ENCODE data around the gene P2RY6. TPM values are rescaled to one million over a fixed set of nuclear protein-coding genes. Genes with fewer than 3 reads are reported as not detected.

The P2RY6 gene, protein sequence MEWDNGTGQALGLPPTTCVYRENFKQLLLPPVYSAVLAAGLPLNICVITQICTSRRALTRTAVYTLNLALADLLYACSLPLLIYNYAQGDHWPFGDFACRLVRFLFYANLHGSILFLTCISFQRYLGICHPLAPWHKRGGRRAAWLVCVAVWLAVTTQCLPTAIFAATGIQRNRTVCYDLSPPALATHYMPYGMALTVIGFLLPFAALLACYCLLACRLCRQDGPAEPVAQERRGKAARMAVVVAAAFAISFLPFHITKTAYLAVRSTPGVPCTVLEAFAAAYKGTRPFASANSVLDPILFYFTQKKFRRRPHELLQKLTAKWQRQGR
- total RNA-seq = 1 to 10 TPM in 2 of 6 donors, under 1 TPM in 3, not detected in 1; 0.24 to 4.1 (median 0.98) TPM
- polyA plus RNA-seq = under 1 TPM; 0.49 to 0.99 TPM

DNA sequence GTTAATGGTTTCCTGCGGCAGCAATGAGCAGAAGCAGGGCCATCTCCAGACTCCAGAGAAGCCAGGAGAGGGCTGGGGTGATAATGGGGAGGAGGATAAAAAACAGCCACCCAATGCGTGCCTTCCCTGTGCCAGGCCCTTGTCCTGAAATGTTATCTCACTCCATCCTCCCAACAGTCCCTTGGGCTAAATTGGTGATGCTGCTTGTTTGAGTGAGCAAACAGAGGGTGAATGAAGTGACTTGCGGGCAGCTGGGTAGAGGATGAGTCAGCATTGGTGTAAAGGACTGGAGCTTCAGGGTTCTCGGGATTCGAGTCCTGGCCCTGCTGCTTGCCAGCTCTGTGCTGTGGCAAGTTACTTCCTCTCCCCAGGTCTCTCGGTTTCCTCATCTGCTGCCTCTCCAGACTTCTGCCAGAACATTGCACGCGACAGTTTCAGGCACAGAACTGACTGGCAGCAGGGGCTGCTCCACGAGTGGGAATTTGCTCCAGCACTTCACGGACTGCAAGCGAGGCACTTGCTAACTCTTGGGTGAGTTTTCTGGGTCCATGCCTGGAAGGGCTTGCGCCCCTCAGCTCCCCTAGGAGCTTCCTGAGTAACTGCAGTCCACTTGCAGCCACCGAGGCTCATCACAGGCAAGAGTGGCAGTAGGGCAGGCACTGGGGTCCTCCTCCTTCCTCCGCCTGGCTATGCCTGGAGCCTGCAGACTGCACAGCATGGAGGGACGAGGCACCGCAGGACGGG lies at the start of gene P2RY6:
TSS of gene P2RY6 (plus strand) at position 403 of the 744 bp plus-strand sequence. CDS start 24,181 bp downstream, outside the sequence.
- Histone ChIP-seq H3K36me3 (no peaks in the 10 kb centered on the region), H3K9me3 (no peaks in the 10 kb centered on the region), H3K4me1 (no peaks in the 10 kb centered on the region), H3K27ac (no peak within 1 kb of the TSS), H3K27me3 (no peaks in the 10 kb centered on the region), H3K4me3 (no peak within 1 kb of the TSS)
- DNase-seq (no peak), ATAC-seq (peak in 3 of 4 donors; percentile 19 to 64 (median 58)), FAIRE-seq (no peak)
- WGBS, 2 donors = 82 to 92% methylated on average over 17 of the region's 17 CpGs
- intact Hi-C loops (cut with DNase I) = no loop called here
- TF ChIP-seq CTCF (IDR thresholded peaks at IDR 0.05) = no peak

DNA sequence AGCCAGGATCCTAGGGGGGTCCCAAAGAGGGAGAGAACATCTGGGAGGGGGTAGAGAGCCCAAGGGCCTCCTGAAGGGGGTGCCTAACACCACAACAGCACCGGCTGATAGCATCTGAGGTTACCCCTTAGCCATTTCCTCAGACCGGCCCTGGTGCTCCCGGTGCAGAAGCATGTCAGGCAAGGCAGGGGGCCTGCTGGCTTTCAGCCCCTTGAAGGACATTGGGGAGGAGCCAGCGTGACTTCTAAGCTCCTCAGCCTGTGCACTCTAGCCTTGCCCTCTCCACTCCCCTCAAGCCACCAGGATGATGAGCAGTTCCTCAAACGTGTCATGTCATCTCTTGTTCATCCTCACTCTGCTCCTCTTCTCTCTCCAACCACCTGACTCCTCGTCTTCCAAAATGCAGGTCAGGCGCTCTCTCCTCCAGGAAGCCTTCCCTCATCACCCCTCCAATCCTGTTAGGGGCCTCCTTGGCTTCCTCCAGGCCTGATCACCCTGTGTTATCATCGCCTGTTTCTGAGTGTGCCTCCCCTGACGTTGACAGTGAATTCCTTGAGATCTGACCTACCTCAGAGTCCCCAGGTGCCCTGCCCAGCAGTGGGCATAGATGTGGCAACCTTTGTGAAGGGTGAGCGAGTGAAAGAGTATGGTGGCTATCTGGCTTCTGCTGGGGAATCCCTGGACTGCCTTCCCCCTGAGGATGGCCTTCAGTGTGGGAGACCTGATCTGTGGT lies 48.0 kb upstream of the P2RY6 start:
- no peak for ATAC-seq
- 75 to 79% methylated on average over 10 of the region's 10 CpGs for WGBS, 2 donors
- TF ChIP-seq CTCF (IDR thresholded peaks at IDR 0.05) = no peak
- no peaks in the 10 kb centered on the region for H3K36me3 ChIP-seq
- no peak overlapping the region for H3K27ac ChIP-seq
- no peak overlapping the region for H3K4me3 ChIP-seq
- H3K4me1 ChIP-seq = no peaks in the 10 kb centered on the region
- no peak for FAIRE-seq
- H3K9me3 ChIP-seq = no peaks in the 10 kb centered on the region
- H3K27me3 ChIP-seq = no peaks in the 10 kb centered on the region
- no peak for DNase-seq
- intact Hi-C loops (cut with DNase I) = no loop called here

DNA sequence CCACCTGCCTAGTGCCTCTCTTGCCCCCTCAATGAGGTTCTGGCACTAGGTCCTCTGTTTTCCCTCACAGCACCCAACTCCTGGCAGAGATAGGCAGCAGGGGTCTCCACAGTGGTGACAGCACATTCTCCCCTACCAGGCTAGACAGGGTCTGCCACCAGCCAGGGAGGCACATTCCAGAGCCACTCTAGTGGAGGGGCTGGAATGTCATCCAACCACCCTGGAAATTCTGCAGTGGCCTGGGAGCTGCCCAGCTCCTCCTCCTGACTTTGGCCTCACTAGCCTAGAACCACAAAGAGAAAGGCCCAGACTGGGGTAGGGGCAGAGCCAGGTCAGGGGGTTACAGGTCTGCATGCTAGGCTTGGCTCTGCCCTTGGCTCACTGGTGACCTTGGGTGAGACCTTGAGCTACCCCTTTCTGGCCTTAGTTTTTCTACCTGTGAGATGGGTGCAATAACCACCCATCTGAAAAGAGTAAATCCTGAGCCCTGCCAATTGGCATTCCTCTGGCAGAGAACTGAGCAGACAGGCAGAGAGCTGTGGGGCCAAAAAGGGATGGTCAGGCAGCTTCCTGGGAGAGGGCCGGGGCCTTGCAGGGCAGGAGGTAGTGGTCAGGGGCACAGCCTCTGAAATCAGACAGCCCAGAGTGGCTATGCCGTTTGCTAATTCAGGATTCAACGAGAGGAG lies 47.0 kb upstream of the P2RY6 start:
- Histone ChIP-seq H3K36me3 (no peaks in the 10 kb centered on the region), H3K27me3 (no peaks in the 10 kb centered on the region), H3K4me1 (no peaks in the 10 kb centered on the region), H3K4me3 (no peak overlapping the region), H3K9me3 (no peaks in the 10 kb centered on the region), H3K27ac (no peak overlapping the region)
- DNase-seq (no peak), ATAC-seq (no peak), FAIRE-seq (no peak)
- intact Hi-C loops (cut with DNase I) = no loop called here
- WGBS, 2 donors = 54 to 71% methylated on average over 3 of the region's 3 CpGs
- no peak for TF ChIP-seq CTCF (IDR thresholded peaks at IDR 0.05)

DNA sequence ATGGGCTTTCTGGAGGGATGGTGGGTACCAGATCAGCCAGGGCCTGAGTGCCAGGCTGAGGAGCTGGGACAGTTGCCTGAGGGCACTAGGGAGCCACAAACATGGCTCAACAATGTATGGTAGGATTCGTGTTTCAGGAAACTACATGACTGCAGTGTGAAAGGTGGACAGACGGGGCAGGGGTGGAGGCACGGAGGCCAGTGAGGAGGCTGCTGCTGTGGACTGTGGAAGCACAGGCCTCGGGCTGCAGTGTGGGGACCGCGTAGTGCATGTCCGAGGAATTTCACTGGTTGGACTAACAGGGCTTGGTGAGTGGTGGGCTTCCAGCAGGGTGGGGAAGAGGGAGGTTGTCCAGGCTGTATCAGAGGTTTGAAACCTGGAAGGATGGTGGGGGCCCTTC lies 46.3 kb upstream of the P2RY6 start:
- intact Hi-C loops (cut with DNase I) = no loop called here
- TF ChIP-seq CTCF (IDR thresholded peaks at IDR 0.05) = no peak
- no peaks in the 10 kb centered on the region for H3K9me3 ChIP-seq
- no peaks in the 10 kb centered on the region for H3K4me1 ChIP-seq
- H3K27me3 ChIP-seq = no peaks in the 10 kb centered on the region
- ATAC-seq = no peak
- H3K36me3 ChIP-seq = no peaks in the 10 kb centered on the region
- H3K4me3 ChIP-seq = no peak overlapping the region
- no peak for FAIRE-seq
- no peak overlapping the region for H3K27ac ChIP-seq
- 91 to 93% methylated on average over 7 of the region's 7 CpGs for WGBS, 2 donors
- no peak for DNase-seq

Measured in pancreas (tissue), 10 donors.